Fibroblast of skin of back (primary cell): ENCODE measurements around the gene SMARCC2.
"Not testable (repeated sequence)": the region's sequence is repeated elsewhere in the genome, so short reads cannot be mapped to it uniquely, and the experiment has no call there.

ENCODE experiments used
- DNase-seq: peaks from one replicate; pipeline ENCODE4 v3.0.0-alpha.2; 2013

The SMARCC2 gene

DNA sequence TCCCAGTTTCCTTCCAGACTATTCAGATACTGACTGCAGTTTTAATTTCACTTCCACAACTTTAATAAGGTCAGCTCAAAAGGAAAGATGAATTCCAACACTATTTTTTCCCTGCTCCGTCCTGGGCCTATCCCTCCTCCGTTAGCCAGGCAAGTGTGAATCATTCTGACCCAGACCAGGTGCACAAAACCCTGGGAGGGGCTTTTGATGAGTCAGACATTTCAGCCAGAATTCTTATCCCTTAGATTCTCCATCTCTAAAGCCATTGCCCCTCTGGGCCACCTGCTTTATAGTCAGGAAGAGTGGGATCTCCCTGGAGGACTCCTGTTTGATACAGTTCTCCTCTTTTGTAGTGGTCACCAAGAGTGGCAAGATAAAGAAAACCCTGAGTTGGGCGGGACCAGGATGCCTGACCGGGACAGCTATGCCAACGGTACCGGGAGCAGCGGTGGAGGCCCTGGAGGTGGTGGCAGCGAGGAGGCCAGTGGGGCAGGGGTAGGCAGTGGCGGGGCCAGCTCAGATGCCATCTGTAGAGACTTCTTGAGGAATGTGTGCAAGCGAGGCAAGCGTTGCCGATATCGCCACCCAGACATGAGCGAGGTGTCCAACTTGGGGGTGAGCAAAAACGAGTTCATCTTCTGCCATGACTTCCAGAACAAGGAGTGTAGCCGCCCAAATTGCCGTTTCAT, 69.0 kb downstream of the SMARCC2 start:
- no peak for DNase-seq

DNA sequence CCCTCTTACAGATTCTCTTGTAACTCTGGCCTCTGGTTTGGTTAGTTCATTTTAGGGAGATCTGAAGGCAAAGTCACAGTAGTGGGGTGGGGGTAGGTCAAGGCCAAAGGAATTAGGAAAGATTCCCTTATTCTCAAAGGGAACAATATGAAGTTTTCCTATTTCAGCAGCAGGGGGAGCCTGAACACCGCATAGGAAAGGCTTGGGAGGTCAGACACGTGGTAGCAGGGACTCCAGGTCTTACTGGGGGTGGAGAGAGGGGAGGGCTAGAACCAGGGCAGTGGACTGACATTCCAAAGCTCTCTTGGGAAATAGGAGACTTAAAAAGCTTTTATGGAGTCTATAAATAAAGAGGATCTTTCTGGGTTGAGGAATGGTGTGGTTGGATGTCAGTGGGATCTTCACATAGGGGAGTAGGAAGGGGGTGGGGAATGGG, 69.9 kb downstream of the SMARCC2 start:
- peak; percentile 97 for DNase-seq

DNA sequence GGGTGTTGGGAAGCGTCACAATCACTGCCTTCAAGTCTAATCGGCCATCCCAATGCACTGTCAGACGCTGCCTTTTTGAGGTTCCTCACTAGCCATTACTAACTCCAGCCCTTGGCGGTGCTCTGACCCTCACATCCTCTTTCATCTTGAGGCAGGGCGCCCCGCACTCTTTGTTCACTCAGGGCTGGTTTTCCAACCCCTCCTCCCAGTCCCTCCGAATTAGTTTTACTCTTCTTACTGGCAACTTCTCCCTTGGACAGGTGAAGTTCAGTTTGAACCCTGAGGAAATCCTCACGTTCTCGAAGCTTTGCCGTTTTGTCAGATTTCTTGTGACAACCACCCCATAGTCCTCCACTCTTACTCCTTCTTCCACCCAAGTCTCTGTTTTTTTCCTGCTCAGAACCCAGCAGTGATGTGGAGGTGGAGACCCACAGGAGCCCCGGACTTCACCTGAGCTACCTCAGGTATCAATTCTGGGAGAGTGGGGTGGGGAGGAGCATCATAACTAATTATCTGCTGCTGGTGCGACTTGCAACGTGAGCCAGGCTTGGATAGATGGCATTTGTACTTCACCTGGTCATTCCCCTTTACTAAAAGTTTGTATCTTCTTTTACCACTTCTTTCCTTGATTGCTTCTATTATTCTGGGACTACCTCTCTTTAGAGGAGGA, 70.5 kb downstream of the SMARCC2 start:
- no peak for DNase-seq

DNA sequence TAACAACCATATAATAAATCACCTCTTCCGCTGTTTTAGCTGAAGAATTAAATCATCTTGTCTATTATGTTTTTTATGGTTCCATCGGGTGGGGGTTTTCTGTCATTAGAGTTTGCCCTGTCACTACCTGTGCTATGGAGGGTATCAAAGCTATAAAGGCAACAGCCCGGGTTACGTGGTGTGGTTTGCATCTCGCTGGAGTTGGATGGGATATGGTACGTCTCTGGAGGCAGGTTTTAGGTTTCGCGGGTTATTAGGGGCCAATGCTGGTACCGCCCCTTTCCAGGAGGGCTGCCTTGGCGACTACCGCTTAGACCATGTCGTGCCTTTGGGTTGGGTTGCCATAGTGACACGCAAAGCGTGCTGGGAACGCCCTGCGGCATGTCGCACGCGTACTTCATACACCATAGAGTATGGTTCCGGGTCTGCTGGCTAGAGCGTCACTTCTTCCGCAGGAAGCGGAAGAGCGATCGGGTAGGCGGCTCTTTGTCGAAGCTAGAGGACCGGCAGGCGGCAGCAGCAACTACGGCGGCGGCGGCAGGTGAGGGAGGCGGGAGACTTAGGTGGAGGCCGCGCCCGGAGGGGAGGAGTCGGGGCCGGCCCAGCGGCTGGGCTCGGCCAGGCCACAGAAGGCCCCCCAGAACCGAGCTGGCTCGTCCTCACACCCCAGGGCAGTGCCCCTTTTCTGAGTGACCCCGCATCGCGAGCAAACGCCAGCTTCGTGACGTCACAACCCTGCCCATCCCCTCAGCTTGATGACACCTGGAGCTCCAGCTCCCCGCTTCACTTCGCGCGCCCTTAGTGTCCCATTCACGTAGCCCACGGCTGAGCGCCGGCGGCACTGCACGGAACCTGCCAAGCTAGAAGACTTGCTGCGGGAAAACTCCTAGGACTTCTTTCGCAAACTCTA, 71.2 kb downstream of the SMARCC2 start, which contains the start of gene ZC3H10:
Gene ZC3H10 (plus strand): TSS at position 489 of the 910 bp plus-strand sequence. CDS start 2,297 bp downstream, outside the sequence.
- peak; percentile 99 for DNase-seq

DNA sequence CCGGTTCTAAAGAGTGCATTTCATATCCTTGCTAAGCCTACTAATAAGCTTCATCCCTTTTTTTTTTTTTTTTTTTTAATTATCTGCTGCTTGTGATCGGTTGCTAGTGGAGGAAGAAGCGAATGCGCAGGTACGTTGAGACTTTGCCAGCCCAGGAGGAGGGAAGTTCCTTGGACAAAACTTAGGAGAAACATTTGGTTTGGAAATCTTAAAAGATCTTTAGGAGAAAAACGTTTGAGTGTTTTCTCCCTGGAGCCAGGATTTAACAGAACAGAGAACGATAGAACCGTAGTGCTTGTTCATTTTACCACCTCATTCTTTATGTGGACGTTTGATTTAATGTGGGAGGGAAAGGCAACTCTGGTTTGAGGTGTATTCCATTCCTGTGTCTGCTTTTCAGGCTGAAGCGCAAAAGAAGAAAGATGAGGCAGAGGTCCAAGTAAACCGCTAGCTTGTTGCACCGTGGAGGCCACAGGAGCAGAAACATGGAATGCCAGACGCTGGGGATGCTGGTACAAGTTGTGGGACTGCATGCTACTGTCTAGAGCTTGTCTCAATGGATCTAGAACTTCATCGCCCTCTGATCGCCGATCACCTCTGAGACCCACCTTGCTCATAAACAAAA, 72.1 kb downstream of the SMARCC2 start:
- not testable (repeated sequence) for DNase-seq

- peak; percentile 94 for DNase-seq
Observed at GRCh38 chr12:56116267-56117081, 72.8 kb downstream of the SMARCC2 start, which contains the start of gene RPL41. TSS of gene RPL41 (plus strand) at chr12:56116633.

GRCh38 chr12:56115329-56115728, 74.0 kb downstream of the SMARCC2 start:
- DNase-seq, result peak; percentile 15

DNA sequence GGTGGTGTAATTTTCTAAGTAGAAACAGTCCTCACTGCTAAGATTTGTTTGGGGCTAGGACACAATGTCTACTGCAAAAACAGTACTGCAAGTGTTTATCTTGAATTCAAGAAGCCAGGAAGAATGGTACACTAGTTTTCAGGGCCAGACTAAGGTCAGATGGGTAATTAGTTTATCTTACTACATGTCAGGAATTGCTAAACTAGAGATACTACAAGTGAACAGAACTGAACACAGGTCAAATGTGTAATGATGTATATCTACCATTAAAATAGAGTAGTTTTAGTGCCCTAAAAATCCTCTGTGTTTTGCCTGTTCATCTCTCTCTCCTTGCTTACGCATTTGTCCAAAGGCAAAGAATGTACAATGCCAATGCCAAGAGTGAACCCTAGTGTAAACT, 75.2 kb downstream of the SMARCC2 start:
- no peak for DNase-seq
